Mesodermal cell (in vitro differentiated cells): ENCODE results near the gene STKLD1.

ENCODE experiments used
- H3K27ac ChIP-seq: 2 replicates; pipeline ENCODE4 v1.7.0; 2013; ENCODE audit warnings: mild to moderate bottlenecking, low read depth, low read length, moderate library complexity; ENCODE audit not compliant: severe bottlenecking
- H3K36me3 ChIP-seq: 2 replicates; pipeline ENCODE4 v1.7.1; 2013; ENCODE audit warnings: mild to moderate bottlenecking, low read length, moderate library complexity; ENCODE audit not compliant: control insufficient read depth, insufficient read depth
- H3K4me1 ChIP-seq: one replicate; pipeline ENCODE4 v1.7.1; 2013; ENCODE audit warnings: mild to moderate bottlenecking, low read length; ENCODE audit not compliant: insufficient read depth, control insufficient read depth, poor library complexity, severe bottlenecking
- H3K4me3 ChIP-seq: 2 replicates; pipeline ENCODE4 v1.7.0; 2013; ENCODE audit warnings: low read length, control low read depth, mild to moderate bottlenecking; ENCODE audit not compliant: insufficient read depth, poor library complexity, severe bottlenecking; ENCODE audit errors: extremely low read depth
- H3K9me3 ChIP-seq: 2 replicates; pipeline ENCODE4 v1.7.1; 2013; ENCODE audit warnings: mild to moderate bottlenecking, low read length, moderate library complexity; ENCODE audit not compliant: control insufficient read depth
- WGBS, 2 experiments: methylation state at CpG; one replicate each; pipeline ENCODE4 v1.1.5; 2013; ENCODE audit warnings: missing lambda C conversion rate in 2 of 2; ENCODE audit not compliant: insufficient coverage in 2 of 2; 5-methylcytosine and 5-hydroxymethylcytosine counted together

The STKLD1 gene

GRCh38 chr9:133429641-133430161, 53.5 kb downstream of the STKLD1 start:
- WGBS, 2 experiments: 13 to 16% methylated on average over 35 to 48 of the region's 49 CpGs
- Histone ChIP-seq H3K4me1 (no peaks in the 10 kb centered on the region), H3K27ac (no peak overlapping the region), H3K4me3 (no peak overlapping the region), H3K36me3 (peaks cover 3% of the 10 kb centered on the region), H3K9me3 (peaks cover 4% of the 10 kb centered on the region)

- no peak overlapping the region for H3K27ac ChIP-seq
- H3K4me1 ChIP-seq: no peaks in the 10 kb centered on the region
- peaks cover 3% of the 10 kb centered on the region for H3K36me3 ChIP-seq
- no CpG with 5 or more reads among the region's 1 CpG for WGBS, 2 experiments
- H3K9me3 ChIP-seq: peaks cover 4% of the 10 kb centered on the region
- no peak overlapping the region for H3K4me3 ChIP-seq
Observed at GRCh38 chr9:133430244-133430643, 54.1 kb downstream of the STKLD1 start.

GRCh38 chr9:133433351-133433843, 57.2 kb downstream of the STKLD1 start:
- Histone ChIP-seq H3K9me3 (no peaks in the 10 kb centered on the region), H3K4me1 (no peaks in the 10 kb centered on the region), H3K4me3 (no peak overlapping the region), H3K27ac (no peak overlapping the region), H3K36me3 (no peaks in the 10 kb centered on the region)
- 89 to 93% methylated on average over 10 to 11 of the region's 11 CpGs for WGBS, 2 experiments

GRCh38 chr9:133436681-133437080, 60.5 kb downstream of the STKLD1 start:
- Histone ChIP-seq H3K27ac (no peak overlapping the region), H3K36me3 (no peaks in the 10 kb centered on the region), H3K4me3 (no peak overlapping the region), H3K9me3 (no peaks in the 10 kb centered on the region), H3K4me1 (no peaks in the 10 kb centered on the region)
- 85 to 86% methylated on average over 4 to 10 of the region's 16 CpGs for WGBS, 2 experiments

GRCh38 chr9:133437753-133438531, 61.8 kb downstream of the STKLD1 start:
- H3K36me3 ChIP-seq: no peaks in the 10 kb centered on the region
- H3K4me1 ChIP-seq: no peaks in the 10 kb centered on the region
- 92 to 94% methylated on average over 19 to 20 of the region's 20 CpGs for WGBS, 2 experiments
- H3K27ac ChIP-seq: no peak overlapping the region
- H3K4me3 ChIP-seq: no peak overlapping the region
- H3K9me3 ChIP-seq: no peaks in the 10 kb centered on the region

- Histone ChIP-seq H3K4me1 (no peaks in the 10 kb centered on the region), H3K36me3 (no peaks in the 10 kb centered on the region), H3K4me3 (no peak overlapping the region), H3K9me3 (no peaks in the 10 kb centered on the region), H3K27ac (no peak overlapping the region)
- 67 to 100% methylated on average over 1 to 3 of the region's 4 CpGs for WGBS, 2 experiments
Observed at GRCh38 chr9:133439337-133439736, 63.2 kb downstream of the STKLD1 start.

GRCh38 chr9:133440874-133441273, 64.7 kb downstream of the STKLD1 start:
- Histone ChIP-seq H3K4me3 (no peak overlapping the region), H3K36me3 (no peaks in the 10 kb centered on the region), H3K27ac (no peak overlapping the region), H3K9me3 (no peaks in the 10 kb centered on the region), H3K4me1 (no peaks in the 10 kb centered on the region)
- 91 to 95% methylated on average over 12 of the region's 12 CpGs for WGBS, 2 experiments

GRCh38 chr9:133441571-133441970, 65.4 kb downstream of the STKLD1 start:
- no peak overlapping the region for H3K4me3 ChIP-seq
- no peak overlapping the region for H3K27ac ChIP-seq
- H3K36me3 ChIP-seq: no peaks in the 10 kb centered on the region
- 89 to 91% methylated on average over 5 of the region's 5 CpGs for WGBS, 2 experiments
- no peaks in the 10 kb centered on the region for H3K9me3 ChIP-seq
- no peaks in the 10 kb centered on the region for H3K4me1 ChIP-seq

- no peaks in the 10 kb centered on the region for H3K36me3 ChIP-seq
- WGBS, 2 experiments: 92 to 93% methylated on average over 12 to 13 of the region's 15 CpGs
Observed at GRCh38 chr9:133443248-133443647, 67.1 kb downstream of the STKLD1 start.

GRCh38 chr9:133443982-133444381, 67.8 kb downstream of the STKLD1 start:
- 88% methylated on average over 6 to 7 of the region's 8 CpGs for WGBS, 2 experiments
- Histone ChIP-seq H3K4me3 (no peak overlapping the region), H3K9me3 (no peaks in the 10 kb centered on the region), H3K27ac (no peak overlapping the region), H3K4me1 (no peaks in the 10 kb centered on the region), H3K36me3 (no peaks in the 10 kb centered on the region)

More at GRCh38 chr9:133443248-133443647, 67.1 kb downstream of the STKLD1 start:
- Histone ChIP-seq H3K4me1 (no peaks in the 10 kb centered on the region), H3K27ac (no peak overlapping the region), H3K4me3 (no peak overlapping the region), H3K9me3 (no peaks in the 10 kb centered on the region)
